Panc1 (cell line): ENCODE data around the gene ETV5.

Source experiments
- POLR2AphosphoS5 ChIP-seq: IDR thresholded peaks from 2 replicates; pipeline ENCODE4 v1.6.1; 2012; ENCODE audit warnings: mild to moderate bottlenecking, low read depth, low read length, moderate library complexity
- SIN3A ChIP-seq: IDR thresholded peaks from 2 replicates; pipeline ENCODE4 v1.6.1; 2012; ENCODE audit warnings: low read depth, mild to moderate bottlenecking, low read length, moderate library complexity, borderline replicate concordance; ENCODE audit not compliant: insufficient read depth
- TF ChIP-seq, protein P1 (sequence below): fragments of 450-650 bp; IDR thresholded peaks from 2 replicates; pipeline ENCODE4 v1.5.1; 2017; ENCODE audit warnings: mild to moderate bottlenecking
- TF ChIP-seq, protein P2 (sequence below), 2 experiments: IDR thresholded peaks; 2 replicates each; pipeline ENCODE4 v1.6.1; 2011 to 2012; ENCODE audit warnings: low read depth in 2 of 2, control low read depth in 1 of 2, low read length in 1 of 2, mild to moderate bottlenecking in 1 of 2, moderate library complexity in 1 of 2; ENCODE audit not compliant: insufficient read depth in 1 of 2

DNA sequence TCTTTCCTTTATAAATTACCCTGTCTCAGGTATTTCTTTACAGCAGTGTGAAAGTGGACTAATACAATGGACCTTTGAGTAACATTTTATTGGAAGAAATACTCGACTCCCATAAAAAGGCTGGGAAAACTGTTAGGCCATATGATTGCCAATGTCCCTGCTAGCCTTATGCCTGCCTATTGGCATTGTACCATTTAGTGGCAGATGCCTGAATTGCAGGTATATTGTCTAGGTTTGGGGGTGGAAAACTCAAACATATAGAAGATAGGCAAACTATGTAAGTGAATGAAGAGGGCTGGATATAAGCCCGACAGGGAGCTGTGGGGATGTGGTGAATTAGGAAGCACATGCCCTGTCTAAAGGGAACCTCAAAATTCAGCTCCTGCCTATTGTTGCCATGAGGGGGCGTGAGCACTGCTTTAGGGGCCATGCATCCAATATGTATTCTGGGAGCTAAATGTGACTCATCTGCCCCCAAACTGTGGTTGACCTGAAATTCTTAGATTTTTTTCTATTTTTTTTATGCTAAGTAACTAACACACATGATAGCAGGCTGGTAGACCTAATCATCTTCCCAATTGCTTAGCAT lies 105.9 kb downstream of the ETV5 start:
- TF ChIP-seq POLR2AphosphoS5, result no peak
- TF ChIP-seq, protein P1, sequence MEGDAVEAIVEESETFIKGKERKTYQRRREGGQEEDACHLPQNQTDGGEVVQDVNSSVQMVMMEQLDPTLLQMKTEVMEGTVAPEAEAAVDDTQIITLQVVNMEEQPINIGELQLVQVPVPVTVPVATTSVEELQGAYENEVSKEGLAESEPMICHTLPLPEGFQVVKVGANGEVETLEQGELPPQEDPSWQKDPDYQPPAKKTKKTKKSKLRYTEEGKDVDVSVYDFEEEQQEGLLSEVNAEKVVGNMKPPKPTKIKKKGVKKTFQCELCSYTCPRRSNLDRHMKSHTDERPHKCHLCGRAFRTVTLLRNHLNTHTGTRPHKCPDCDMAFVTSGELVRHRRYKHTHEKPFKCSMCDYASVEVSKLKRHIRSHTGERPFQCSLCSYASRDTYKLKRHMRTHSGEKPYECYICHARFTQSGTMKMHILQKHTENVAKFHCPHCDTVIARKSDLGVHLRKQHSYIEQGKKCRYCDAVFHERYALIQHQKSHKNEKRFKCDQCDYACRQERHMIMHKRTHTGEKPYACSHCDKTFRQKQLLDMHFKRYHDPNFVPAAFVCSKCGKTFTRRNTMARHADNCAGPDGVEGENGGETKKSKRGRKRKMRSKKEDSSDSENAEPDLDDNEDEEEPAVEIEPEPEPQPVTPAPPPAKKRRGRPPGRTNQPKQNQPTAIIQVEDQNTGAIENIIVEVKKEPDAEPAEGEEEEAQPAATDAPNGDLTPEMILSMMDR, result peak; percentile 59
- TF ChIP-seq SIN3A, result no peak
- TF ChIP-seq, protein P2, sequence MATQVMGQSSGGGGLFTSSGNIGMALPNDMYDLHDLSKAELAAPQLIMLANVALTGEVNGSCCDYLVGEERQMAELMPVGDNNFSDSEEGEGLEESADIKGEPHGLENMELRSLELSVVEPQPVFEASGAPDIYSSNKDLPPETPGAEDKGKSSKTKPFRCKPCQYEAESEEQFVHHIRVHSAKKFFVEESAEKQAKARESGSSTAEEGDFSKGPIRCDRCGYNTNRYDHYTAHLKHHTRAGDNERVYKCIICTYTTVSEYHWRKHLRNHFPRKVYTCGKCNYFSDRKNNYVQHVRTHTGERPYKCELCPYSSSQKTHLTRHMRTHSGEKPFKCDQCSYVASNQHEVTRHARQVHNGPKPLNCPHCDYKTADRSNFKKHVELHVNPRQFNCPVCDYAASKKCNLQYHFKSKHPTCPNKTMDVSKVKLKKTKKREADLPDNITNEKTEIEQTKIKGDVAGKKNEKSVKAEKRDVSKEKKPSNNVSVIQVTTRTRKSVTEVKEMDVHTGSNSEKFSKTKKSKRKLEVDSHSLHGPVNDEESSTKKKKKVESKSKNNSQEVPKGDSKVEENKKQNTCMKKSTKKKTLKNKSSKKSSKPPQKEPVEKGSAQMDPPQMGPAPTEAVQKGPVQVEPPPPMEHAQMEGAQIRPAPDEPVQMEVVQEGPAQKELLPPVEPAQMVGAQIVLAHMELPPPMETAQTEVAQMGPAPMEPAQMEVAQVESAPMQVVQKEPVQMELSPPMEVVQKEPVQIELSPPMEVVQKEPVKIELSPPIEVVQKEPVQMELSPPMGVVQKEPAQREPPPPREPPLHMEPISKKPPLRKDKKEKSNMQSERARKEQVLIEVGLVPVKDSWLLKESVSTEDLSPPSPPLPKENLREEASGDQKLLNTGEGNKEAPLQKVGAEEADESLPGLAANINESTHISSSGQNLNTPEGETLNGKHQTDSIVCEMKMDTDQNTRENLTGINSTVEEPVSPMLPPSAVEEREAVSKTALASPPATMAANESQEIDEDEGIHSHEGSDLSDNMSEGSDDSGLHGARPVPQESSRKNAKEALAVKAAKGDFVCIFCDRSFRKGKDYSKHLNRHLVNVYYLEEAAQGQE (IDR thresholded peaks at IDR 0.05; ENCODE audit: insufficient read depth in 1 of 2, low read depth in 2 of 2, low read length in 1 of 2), result no peak
